Fibroblast of skin of left biceps (primary cell): Measurements from ENCODE around the gene LCN1.
"Not testable (repeated sequence)": the region's sequence is repeated elsewhere in the genome, so short reads cannot be mapped to it uniquely, and the experiment has no call there.

Experiments
- DNase-seq, 2 experiments: peaks; one replicate each; pipeline ENCODE4 v3.0.0-alpha.2; 2013; ENCODE audit warnings: low read depth in 2 of 2

LCN1 gene

DNA sequence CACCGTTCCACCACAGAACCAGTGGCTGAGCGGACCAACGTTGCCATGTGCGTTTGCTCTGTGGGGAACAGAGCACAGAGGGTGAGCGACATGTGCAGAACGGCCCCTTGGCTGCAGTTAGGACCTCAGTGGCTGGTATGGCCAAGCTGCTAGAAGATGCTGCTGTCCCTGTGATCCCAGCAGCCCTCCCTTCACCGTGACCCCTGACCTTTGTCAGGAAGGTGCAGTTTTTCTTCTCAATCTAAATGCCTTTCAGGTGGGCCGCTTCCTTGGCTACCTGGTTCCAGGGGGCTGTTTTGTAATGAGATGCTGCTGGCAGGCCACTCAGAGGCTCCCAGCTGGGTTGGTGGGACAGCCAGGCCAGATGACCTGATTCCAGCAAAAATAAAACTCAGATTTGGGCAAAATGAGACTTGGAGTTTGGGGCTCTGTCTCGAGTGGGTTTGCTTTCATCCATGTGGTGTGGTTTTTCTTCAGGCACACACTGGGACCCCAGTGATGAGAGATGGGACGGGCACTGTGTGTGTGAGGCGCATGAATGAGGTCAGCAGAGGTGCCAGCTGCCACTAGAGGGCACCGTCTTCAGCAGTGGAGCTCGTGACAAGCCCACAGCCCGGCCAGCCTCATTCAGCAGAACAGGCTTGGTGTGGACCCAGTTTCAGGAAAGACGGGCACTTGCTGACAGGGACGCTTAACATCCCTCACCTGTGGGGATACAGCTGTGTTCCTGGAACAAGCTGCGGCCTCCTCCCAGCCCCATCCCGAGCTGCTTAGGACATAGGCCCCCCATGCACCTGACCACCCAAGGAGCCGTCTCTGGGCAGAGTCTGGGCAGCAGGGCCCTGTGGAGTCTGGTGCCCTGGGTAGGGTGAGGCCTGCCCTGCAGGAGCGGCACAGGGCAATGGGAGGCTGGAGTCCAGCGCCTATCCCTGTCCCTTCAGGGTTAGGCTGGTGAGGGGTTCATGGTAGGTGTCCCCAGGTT is 16.7 kb upstream of the LCN1 start:
- no peak for DNase-seq

DNA sequence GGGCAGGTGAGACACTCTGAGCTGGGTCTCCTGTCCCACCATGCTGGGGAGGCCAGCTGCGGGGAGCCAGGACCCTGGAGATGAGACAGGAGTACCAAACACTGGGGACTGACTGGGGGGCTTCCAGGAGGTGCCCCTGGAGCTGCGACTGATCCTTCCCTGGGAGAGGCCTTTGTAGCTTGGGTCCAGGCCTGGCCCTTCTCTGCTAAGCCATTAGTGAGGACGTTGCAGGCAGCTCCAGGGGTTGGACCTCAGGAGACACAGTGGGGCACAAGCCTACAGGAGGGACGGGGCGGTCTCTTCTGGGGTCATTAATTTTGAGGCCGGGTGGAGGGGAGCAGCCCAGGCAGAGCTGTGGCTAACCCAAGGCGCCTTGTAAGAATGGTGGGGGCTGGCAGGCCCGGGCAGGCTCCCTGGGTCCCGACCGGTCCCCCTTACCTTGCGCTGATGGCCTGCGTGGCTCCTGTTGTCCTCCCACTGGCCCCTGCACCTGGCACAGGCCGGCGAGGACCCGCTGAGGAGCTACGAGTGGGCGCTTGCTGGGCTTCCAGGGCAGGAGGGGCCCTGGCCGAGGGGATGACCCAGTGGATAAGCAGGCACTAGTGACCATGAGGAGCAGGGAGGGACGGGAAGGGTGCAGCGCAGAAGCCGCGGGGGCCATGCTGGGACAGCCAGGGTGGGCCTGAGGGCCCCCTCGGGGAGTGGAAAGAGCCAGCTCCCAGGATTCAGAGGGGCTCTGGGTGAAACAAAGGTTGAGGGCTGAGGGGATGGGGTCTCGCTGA is 15.6 kb upstream of the LCN1 start:
- no peak for DNase-seq

DNA sequence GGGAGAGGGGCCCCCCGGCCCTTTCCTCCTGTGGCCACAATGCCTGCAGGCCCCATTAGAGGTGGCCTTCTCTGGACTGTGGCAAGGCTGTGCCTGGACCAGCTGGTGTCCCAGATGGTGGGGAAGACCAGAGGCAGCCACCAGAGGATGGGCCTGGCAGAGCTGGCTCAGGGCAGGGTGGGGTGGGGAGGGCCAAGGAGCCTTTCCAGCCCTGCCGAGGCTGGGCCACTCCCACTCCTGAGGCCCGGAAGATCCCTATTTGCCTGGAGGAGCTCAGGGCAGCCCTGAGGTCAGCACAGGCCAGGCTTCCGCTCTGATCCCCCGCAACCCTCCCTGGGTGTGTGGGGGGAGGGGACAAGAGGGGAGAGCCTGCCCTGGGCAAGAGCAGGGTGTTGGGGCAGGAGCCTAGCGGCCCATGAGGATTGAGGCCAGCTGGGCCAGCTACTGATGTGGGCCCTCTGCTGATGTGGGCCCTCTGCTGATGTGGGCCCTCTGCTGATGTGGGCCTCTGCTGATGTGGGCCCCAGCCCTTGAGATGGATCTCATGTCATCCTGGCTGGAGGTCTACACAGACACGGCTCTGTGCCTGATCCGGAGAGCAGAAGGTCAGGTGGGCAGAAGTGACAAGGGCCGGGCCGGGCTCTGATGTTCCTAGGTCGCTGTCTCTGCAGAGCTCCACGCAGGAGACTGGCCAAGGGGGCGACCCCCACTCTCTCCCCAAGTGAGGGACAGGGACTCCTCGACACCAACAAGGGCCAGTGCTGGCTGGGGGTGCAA is 14.7 kb upstream of the LCN1 start:
- DNase-seq, result no peak

DNA sequence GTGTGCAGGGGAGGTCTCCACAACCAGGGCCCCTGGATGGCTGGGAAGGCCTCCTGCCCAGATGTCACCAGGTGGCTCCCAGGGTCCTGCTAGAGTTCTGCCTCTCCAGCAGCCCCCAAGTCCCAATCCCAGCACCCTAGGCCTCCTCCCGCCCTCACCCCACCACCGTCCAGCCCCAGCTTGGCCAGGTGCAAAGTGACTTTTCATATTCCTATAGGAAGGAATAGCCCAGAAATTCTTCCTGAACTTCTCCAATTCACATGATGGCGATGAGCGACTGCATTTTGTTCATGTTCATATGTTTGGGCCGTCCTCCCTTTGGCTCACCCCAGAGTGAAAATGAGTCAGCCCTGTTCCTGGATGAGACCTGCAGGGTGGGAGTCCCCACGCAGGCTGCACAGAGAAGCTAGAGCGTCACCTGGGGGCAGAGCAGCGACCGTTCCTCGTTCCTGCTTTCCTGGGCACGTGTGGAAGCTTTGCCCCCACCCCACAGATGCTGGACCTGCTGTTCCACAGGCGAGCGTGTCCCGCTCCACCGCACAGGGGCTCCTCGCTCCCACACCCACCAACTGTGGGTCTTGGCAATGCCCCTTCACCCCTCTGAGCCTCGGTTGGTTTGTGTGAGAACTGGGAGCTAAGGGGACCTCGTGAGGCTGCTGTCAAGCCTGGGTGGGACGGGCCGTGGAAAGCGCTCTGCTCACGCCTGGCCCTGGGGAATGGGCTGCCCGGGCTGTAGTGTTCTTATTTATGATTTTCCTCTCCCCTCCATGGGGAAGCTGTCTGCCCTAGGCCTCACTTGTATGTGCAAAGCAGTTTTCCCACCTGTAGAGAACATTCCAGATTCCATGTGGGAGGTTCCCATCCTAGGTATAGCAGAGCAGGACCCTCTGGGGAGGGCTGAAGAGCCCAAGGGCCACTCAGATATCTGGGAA is 13.9 kb upstream of the LCN1 start:
- no peak for DNase-seq

DNA sequence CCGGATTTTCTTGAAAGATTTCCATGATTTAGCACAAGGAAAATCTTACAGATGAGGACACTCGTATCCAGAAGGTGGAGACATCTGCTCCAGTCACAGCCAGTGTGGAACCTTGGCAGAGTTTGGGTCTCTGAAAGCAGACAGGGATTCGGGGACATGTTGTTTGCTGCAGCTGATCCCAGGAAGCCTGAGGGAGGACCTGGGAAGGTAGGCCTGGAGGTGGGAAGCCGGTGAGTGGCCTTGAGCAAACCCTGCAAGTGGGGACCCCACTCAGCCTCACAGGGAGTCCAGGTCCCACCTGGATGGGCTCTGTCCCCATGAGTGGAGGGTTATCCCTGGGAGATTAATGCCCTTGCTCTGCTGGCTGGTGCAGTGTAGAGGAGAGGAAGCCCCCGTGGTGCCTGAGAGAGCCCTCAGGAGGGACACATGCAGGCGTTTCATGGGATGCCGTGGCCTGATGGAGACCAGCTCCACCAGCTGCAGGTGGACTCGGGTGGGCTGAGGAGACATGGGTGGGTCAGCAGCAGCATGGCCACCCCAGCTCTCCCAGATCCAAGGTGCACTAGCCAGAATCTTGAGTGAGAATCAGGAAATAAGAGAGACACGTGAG is 12.9 kb upstream of the LCN1 start:
- no peak for DNase-seq

DNA sequence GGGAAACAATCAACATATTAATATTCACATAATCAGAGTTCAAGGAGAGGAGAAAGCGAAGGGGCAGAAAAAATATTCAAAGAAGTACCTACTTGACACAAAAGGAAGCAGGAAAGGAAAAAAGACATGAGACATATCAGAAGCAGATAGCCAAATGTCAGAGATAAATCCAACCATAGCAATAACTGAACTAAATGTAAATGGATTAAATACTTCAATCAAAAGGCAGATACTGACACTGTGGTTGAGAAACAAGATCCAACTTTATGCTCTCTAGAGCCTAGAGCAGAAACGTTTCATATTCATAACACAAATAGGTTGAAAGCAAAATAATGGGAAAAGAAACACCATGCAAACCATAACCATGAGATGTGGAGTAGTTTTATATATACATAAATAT is 11.8 kb upstream of the LCN1 start:
- no peak for DNase-seq

DNA sequence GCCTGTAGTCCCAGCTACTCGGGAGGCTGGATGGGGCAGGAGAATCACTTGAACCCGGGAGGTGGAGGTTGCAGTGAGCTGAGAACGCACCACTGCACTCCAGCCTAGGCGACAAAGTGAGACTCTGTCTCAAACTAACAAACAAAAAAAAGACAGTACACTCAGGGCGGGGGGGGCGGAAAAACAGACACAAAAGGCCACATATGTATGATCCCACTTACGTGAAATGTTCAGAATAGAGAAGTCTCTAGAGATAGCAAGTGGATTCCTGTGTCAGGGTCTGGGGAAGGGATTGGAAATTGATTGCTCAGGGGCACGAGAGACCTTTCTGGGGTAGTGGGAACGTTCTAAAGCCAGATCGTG is 9.0 kb upstream of the LCN1 start:
- no peak for DNase-seq

DNA sequence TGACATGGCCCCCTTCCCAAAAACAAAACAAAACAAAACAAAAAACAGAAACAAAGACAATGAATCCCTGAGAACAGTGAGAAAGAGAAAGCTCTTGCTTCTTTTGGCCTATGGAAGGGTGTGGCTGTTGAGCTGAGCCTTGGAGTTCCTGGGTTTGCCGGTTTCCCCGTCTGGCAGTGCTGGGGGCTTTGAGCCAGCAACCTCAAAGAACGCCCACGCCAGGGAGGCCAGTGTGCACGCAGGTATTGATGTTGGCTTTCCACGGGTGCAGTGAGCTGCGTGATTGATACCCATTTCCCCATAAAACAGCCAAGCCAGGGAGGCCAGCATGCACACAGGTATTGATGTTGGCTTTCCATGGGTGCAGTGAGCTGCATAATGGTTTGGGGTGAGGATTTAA is 8.3 kb upstream of the LCN1 start:
- no peak for DNase-seq

DNA sequence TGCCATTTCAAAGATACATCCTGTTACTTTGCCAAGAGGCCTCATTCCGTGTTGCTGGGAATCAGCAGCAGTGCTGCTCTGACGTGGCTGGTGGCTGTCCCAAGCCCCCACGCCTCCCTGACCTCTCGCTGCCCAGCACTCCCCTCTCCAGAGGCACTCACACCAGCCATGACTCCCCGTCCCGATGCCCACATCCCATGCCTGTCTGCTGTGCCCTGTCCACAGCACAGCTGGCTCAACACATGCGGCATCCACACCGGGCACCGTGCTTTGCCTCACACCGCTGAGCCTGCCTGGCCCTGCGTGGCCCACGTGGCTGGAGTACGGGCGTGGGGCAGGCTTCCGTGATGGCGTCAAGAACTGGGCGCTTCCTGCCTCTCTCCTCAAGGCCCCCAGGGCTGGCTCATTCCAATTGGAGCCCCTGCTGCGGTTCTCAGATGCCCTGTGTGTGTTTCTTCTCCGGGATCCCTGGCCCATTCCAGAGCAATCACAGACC is 7.8 kb upstream of the LCN1 start:
- no peak for DNase-seq

DNA sequence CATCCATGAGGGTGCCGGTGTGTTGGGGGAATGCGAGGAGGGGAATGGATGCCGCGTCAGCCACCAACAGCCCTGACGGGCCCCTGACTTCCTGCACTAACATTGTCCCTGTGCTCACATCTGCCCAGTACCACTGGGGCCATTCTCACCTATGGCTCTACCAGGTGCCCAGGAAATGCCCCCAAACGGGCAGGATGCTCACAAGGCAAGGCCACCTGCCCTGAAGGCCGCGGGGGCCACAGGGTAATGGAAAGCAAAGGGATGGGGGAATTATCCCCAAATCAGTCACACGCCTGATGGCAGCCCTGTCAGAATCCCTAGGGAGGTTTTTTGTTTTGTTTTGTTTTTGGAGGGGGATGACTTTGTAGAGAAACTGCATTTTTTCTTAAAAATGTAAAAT is 7.3 kb upstream of the LCN1 start:
- DNase-seq, result not testable (repeated sequence)

DNA sequence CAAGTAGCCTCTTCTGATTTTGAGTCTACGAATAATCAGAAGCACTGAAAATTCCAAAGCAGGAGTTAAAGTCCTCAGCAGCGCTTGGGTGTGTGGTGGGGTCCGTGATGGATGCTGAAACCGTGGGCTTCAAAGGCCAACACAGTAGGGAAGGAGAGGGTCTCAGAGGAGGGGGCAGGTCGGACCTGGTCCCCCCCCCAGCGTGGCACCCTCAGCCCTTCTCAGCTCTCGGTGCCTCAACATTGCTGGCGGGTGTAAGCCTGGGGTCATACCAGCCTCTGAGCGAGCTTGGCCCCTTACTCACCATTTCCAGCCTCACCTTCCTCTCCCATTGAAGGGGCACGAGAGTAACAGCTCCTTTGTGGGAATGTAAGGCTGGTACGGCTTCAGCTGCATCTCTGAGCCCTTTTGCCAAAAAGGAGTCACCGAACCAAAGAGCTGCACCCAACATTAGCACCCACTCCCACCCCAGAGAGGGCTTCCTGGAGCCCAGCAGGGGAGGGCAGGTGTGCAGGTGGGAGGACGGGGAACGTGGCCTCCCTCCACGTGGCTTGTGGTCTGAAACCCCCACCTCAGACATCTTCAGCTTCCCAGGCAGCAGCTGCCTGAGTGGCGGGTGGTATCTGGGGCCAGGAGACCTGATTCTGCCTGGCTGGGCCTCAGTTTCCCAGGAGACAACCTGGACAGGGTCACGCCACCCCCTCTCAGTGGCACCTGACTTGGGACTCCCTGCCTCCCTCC is 6.7 kb upstream of the LCN1 start:
- DNase-seq, result no peak

DNA sequence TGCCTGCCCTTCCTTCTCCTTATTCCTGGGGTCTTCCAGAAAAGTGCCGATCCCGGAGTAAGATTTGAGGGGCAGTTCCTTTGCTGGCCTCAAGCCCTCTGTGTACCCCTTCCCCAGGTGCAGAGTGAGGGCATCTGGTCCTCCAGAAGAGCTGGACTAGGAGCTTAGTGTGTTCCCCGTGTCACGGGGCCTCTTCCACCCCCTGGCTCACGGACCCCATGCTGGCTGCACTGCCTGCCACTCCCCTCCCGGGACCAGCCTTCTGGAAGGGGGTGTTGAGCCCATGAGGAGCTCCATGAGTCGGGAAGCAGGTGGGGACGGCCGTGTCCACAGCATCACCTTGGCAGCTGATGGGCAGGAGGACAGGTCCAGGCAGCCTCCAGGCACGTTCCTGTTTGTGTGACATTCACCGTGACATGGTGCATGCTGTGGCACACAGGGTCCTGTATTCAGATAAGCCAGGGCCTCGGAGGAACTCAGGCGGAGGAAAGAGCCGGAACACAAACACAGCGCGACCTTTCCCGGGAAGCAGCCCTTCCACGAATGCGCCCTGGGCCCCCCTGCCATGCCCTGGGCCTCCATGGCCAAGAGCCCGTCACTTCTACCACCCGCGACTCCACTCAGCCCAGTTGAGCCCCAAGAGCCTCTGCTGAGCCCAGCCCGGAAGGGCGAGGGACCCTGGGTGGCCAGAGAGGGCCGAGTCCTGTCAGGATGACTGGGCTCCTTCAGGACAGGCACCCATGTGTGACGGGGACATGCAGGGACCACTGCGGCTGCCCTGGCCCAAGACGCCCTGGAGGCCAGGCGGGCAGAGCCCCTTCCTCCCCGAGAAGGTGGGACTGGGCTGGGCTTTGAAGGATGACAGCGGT is 5.9 kb upstream of the LCN1 start:
- no peak for DNase-seq

DNA sequence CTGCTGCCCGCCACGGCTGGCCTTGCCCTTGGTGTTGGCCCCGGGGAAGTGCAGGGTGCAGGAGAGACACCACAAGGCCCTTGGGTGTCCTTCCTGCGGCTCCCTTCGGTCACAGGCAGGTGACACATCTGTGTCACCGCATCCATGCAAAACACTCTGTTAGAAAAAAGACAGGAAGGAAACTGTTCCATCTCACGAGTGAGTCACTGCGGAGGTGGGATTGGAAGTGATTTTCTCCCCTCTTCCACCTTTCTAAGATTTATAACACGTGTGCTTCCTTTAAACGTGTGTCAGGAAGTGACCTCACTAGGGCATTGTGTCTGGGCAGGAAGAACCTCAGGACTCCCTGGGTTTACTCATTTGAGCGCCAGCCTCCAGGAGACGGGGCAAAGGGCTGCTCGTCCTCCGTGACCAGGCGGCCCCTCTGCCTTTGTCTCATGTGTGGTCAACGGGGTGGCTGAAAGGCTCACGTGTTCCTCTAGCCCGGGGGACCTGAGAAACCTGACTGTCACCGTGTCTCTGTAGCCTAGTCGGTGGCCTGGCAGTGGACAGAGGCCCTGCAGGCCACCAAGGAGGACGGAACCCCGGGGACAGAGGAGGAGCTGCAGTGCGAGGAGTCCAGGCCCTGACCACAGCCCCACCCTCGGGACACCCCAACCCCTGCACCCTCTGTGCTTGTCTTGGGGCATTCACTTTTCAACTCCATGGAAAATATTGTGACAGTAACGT is 4.9 kb upstream of the LCN1 start:
- no peak for DNase-seq

DNA sequence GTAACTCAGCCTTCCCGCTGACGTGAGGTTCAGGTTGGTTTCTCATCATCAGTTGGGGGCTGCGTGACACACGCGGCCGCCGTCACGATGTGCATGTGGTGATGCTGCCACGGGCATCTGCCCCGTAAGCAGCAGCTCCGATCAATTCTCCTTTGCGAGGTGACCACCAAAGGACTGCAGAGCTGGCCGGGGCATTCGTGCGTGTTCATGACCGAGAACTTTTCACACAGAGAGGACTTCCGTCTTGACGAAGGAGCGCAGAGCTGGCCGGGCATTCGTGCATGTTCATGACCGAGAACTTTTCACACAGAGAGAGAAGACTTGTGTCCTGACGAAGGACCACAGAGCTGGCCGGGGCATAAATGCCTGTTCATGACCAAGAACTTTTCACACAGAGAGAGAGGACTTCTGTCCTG is 3.8 kb upstream of the LCN1 start:
- DNase-seq, result no peak

DNA sequence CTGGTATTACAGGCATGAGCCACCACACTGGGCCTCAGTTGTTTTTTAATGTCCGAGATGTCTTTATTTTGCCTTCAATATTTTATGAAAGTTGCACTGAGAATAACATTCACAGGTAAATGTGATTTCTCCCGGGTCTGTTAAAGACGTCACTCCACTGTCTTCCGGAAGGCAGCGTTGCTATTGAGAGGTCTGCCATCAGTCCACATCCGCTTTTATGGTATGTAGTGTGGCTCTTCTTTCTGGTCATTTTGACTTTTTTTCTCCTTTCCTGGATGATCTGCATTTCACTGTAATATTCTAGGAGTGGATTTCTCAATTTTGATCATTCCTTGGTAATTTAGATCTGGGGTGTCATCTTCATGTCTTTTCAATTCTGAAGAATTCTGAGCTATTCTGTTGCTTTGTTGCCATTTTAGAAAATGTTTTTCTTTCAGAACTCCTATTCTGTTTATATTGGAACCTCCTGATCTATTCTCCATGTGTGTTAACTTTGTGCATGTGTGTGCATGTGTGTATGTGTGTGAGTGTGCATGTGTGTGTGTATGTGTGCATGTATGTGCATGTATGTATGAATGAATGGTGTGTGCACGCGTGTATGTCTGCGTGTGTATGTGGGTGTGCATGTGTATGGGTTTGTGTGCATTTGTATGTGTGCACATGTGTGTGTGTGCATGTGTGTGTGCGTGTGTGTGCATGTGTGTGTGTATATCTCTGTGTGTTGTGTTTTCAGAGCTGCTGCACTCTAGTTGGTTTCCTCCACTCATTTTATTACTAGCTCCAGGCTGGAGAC is 1.9 kb upstream of the LCN1 start:
- DNase-seq, result no peak

DNA sequence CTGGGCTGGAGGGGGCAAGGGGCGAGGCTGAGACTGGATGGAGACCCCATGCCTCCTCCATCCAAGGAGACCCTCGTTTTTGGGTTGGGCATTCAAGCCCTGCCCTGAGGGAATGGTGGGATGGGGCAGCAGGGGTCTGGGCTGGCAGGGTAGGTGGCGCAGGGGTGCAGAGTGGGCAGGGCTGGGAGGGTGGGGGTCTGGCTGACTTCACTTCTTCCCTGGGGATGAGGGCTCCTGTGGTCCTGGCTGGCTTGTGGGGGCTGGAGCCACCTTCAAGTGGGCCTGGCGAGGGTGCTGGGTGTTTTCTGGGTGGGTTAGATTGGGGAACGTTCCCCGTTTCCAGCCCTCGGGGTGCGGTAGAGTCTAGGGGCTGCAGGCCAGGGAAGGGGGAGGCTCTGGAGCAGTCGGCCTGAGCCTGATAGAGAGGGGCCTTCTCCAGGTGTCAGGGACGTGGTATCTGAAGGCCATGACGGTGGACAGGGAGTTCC is 412 bp downstream of the LCN1 start:
- no peak for DNase-seq
